MM.1S (cell line): ENCODE measurements around the gene DACT2.

ENCODE experiments used
- EZH2 ChIP-seq: fragments of 300-600 bp; sonication (generic); optimal IDR thresholded peaks from 2 replicates; pipeline ENCODE3; 2017; ENCODE audit warnings: low read depth, mild to moderate bottlenecking, antibody characterized with exemption, low read length, mixed read lengths
- EZH2phosphoT487 ChIP-seq: fragments of 300-600 bp; sonication (generic); IDR thresholded peaks from 2 replicates; pipeline ENCODE4 v1.6.1; 2018; ENCODE audit warnings: antibody characterized with exemption, low read length
- TF ChIP-seq, protein P1 (sequence below): fragments of 300-600 bp; sonication (generic); IDR thresholded peaks from 2 replicates; pipeline ENCODE4 v1.5.1; 2016; ENCODE audit warnings: antibody characterized with exemption, low read length, mixed read lengths

GRCh38 chr6:168278904-168279303, 40.7 kb downstream of the DACT2 start:
- TF ChIP-seq, protein P1, sequence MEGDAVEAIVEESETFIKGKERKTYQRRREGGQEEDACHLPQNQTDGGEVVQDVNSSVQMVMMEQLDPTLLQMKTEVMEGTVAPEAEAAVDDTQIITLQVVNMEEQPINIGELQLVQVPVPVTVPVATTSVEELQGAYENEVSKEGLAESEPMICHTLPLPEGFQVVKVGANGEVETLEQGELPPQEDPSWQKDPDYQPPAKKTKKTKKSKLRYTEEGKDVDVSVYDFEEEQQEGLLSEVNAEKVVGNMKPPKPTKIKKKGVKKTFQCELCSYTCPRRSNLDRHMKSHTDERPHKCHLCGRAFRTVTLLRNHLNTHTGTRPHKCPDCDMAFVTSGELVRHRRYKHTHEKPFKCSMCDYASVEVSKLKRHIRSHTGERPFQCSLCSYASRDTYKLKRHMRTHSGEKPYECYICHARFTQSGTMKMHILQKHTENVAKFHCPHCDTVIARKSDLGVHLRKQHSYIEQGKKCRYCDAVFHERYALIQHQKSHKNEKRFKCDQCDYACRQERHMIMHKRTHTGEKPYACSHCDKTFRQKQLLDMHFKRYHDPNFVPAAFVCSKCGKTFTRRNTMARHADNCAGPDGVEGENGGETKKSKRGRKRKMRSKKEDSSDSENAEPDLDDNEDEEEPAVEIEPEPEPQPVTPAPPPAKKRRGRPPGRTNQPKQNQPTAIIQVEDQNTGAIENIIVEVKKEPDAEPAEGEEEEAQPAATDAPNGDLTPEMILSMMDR = no peak
- TF ChIP-seq EZH2phosphoT487 (no peak), EZH2 (no peak)
